MM.1S (cell line): ENCODE data around the gene UPP2.

Source experiments
- DNase-seq: peaks from one replicate; pipeline ENCODE4 v3.0.0-alpha.2; 2015
- H2AFZ ChIP-seq: fragments of 300-600 bp; sonication (generic); 2 replicates; pipeline ENCODE4 v1.6.0; 2016; ENCODE audit warnings: antibody characterized with exemption, low read length
- H3F3A ChIP-seq: fragments of 300-600 bp; sonication (generic); 2 replicates; pipeline ENCODE4 v1.6.1; 2016; ENCODE audit warnings: mild to moderate bottlenecking, antibody characterized with exemption, low read length, moderate library complexity, mixed read lengths; ENCODE audit not compliant: insufficient read depth
- H3K27ac ChIP-seq: fragments of 300-600 bp; sonication (generic); 2 replicates; pipeline ENCODE4 v1.5.1; 2016; ENCODE audit warnings: mild to moderate bottlenecking, low read length
- H3K27me3 ChIP-seq: fragments of 300-600 bp; sonication (generic); replicated peaks from 2 replicates; pipeline ENCODE4 v1.6.0; 2016; ENCODE audit warnings: low read length; ENCODE audit not compliant: insufficient read depth
- H3K36me3 ChIP-seq: fragments of 300-600 bp; sonication (generic); replicated peaks from 2 replicates; pipeline ENCODE4 v1.6.1; 2016; ENCODE audit warnings: mild to moderate bottlenecking, low read length, mixed read lengths; ENCODE audit not compliant: insufficient read depth
- H3K4me1 ChIP-seq: fragments of 300-600 bp; sonication (generic); 2 replicates; pipeline ENCODE4 v1.6.1; 2016; ENCODE audit warnings: low read length, mixed read lengths
- H3K4me2 ChIP-seq: fragments of 300-600 bp; sonication (generic); 2 replicates; pipeline ENCODE4 v1.6.0; 2016; ENCODE audit warnings: low read depth, low read length
- H3K4me3 ChIP-seq: fragments of 300-600 bp; sonication (generic); 2 replicates; pipeline ENCODE4 v1.5.1; 2016; ENCODE audit warnings: low read length, mixed read lengths
- H3K79me2 ChIP-seq: fragments of 300-600 bp; sonication (generic); 2 replicates; pipeline ENCODE4 v1.6.1; 2016; ENCODE audit warnings: mixed run types, low read length, mixed read lengths
- H3K9ac ChIP-seq: fragments of 300-600 bp; sonication (generic); 2 replicates; pipeline ENCODE4 v1.6.1; 2016; ENCODE audit warnings: low read length, mixed read lengths
- H3K9me2 ChIP-seq: fragments of 300-600 bp; sonication (generic); replicated peaks from 2 replicates; pipeline ENCODE4 v1.6.1; 2016; ENCODE audit warnings: mild to moderate bottlenecking, low read length, mixed read lengths; ENCODE audit not compliant: insufficient read depth
- H3K9me3 ChIP-seq: fragments of 300-600 bp; sonication (generic); replicated peaks from 2 replicates; pipeline ENCODE4 v1.6.1; 2016; ENCODE audit warnings: mild to moderate bottlenecking, low read length, mixed read lengths; ENCODE audit not compliant: insufficient read depth
- H4K20me1 ChIP-seq: fragments of 300-600 bp; sonication (generic); 2 replicates; pipeline ENCODE4 v1.6.1; 2016; ENCODE audit warnings: mild to moderate bottlenecking, low read length, moderate library complexity, mixed read lengths; ENCODE audit not compliant: insufficient read depth
- EZH2 ChIP-seq: fragments of 300-600 bp; sonication (generic); optimal IDR thresholded peaks from 2 replicates; pipeline ENCODE3; 2017; ENCODE audit warnings: low read depth, mild to moderate bottlenecking, antibody characterized with exemption, low read length, mixed read lengths
- EZH2phosphoT487 ChIP-seq: fragments of 300-600 bp; sonication (generic); IDR thresholded peaks from 2 replicates; pipeline ENCODE4 v1.6.1; 2018; ENCODE audit warnings: antibody characterized with exemption, low read length
- TF ChIP-seq, protein P1 (sequence below): fragments of 300-600 bp; sonication (generic); IDR thresholded peaks from 2 replicates; pipeline ENCODE4 v1.5.1; 2016; ENCODE audit warnings: antibody characterized with exemption, low read length, mixed read lengths

Gene UPP2

DNA sequence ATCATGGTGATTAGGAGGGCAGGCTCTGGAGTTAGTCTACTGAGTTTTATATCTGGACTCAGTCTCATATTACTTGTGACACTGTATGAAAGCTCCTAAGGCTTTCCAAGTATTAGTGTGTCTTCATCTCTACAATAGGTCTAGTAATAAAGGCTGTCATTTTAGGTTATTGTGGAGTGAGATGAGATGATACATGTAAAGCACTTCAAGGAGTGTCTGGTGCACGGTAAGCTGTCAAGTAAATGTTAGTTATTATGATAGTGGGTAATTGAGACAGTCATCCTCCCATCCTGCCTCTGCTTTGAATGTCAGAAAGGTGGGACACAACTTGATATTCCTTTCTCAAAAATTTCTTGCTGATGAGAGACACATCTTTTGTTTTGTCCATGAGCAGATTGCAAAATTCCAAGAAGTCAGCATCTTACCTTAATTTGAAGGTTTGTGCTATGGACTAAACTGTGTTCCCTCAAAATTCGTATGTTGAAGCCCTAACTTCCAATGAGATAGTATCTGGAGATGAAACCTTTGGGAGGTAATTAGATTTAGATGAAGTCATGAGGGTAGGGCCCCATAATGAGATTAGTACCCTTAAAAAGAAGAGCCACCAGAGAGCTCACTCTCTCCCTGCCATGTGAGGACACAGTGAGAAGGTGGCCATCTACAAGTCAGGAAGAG lies 41.4 kb upstream of the UPP2 start:
- H3K9me3 ChIP-seq = no peaks in the 10 kb centered on the region
- H2AFZ ChIP-seq = no peak overlapping the region
- no peaks in the 10 kb centered on the region for H3K36me3 ChIP-seq
- no peaks in the 10 kb centered on the region for H3K27me3 ChIP-seq
- H3K4me1 ChIP-seq = no peaks in the 10 kb centered on the region
- no peak overlapping the region for H3K4me2 ChIP-seq
- no peaks in the 10 kb centered on the region for H3F3A ChIP-seq
- H3K4me3 ChIP-seq = no peak overlapping the region
- H3K9ac ChIP-seq = no peak overlapping the region
- no peak overlapping the region for H3K27ac ChIP-seq
- no peaks in the 10 kb centered on the region for H3K9me2 ChIP-seq
- no peaks in the 10 kb centered on the region for H3K79me2 ChIP-seq
- TF ChIP-seq EZH2 (no peak), EZH2phosphoT487 (no peak)
- TF ChIP-seq, protein P1, sequence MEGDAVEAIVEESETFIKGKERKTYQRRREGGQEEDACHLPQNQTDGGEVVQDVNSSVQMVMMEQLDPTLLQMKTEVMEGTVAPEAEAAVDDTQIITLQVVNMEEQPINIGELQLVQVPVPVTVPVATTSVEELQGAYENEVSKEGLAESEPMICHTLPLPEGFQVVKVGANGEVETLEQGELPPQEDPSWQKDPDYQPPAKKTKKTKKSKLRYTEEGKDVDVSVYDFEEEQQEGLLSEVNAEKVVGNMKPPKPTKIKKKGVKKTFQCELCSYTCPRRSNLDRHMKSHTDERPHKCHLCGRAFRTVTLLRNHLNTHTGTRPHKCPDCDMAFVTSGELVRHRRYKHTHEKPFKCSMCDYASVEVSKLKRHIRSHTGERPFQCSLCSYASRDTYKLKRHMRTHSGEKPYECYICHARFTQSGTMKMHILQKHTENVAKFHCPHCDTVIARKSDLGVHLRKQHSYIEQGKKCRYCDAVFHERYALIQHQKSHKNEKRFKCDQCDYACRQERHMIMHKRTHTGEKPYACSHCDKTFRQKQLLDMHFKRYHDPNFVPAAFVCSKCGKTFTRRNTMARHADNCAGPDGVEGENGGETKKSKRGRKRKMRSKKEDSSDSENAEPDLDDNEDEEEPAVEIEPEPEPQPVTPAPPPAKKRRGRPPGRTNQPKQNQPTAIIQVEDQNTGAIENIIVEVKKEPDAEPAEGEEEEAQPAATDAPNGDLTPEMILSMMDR = no peak
- no peaks in the 10 kb centered on the region for H4K20me1 ChIP-seq
- no peak for DNase-seq

DNA sequence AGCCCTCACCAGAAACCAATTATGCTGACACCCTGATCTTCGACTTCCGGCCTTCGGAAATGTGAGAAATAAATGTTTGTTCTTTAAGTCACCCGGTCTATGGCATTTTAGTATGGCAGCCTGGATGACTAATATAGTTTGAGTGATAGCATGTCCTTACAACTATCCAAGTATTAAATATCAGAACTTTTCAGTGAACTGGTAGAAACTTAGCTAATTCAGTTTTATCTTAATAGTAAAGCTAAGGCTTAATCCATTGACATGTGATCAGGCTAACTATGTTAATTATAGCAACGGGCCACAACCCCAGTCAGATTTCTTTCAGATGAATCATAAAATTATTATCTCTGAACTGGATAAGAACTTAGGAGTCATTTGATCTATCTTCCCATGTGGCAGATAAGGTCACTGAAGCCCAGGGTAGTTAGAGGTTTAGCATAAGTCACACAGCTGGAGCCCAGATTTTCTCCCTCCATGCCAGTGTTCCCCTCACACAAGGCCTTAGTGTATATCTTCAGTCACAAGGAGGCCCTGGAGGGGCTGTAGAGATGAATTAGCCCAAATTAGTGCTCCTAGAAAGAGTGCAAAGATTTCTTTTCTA lies 40.7 kb upstream of the UPP2 start:
- Histone ChIP-seq H3K9me2 (no peaks in the 10 kb centered on the region), H3K4me1 (no peaks in the 10 kb centered on the region), H2AFZ (no peak overlapping the region), H3K27ac (no peak overlapping the region), H3F3A (no peaks in the 10 kb centered on the region), H3K4me2 (no peak overlapping the region), H3K36me3 (no peaks in the 10 kb centered on the region), H3K4me3 (no peak overlapping the region), H3K27me3 (no peaks in the 10 kb centered on the region), H3K79me2 (no peaks in the 10 kb centered on the region), H4K20me1 (no peaks in the 10 kb centered on the region), H3K9ac (no peak overlapping the region), H3K9me3 (no peaks in the 10 kb centered on the region)
- DNase-seq = no peak
- no peak for TF ChIP-seq EZH2
- TF ChIP-seq EZH2phosphoT487 = no peak
- TF ChIP-seq, protein P1 = no peak

DNA sequence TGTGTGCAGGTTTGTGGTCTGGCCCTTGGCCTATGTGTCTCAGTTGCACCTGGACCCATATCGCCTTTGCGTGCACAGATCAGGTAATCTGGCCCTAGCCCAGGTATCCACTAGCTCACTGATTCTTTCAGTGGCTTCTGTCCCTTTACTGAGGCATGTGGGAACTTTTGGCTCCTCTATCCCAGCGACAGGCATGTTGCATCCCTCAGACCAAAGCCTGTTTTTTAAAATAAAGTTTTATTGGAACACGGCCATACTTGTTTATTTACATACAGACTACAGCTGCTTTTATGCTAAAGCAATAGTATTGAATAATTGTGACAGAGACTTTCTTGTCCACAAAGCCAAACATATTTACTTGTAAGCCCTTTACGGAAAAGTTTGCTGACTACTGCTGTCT lies 39.9 kb upstream of the UPP2 start:
- Histone ChIP-seq H3K4me1 (no peaks in the 10 kb centered on the region), H3K9me3 (no peaks in the 10 kb centered on the region), H3K79me2 (no peaks in the 10 kb centered on the region), H3K27me3 (no peaks in the 10 kb centered on the region), H4K20me1 (no peaks in the 10 kb centered on the region), H2AFZ (no peak overlapping the region), H3F3A (no peaks in the 10 kb centered on the region), H3K36me3 (no peaks in the 10 kb centered on the region), H3K4me3 (no peak overlapping the region), H3K4me2 (no peak overlapping the region), H3K9ac (no peak overlapping the region), H3K27ac (no peak overlapping the region), H3K9me2 (no peaks in the 10 kb centered on the region)
- DNase-seq = no peak
- TF ChIP-seq, protein P1 = no peak
- TF ChIP-seq EZH2 (no peak), EZH2phosphoT487 (no peak)
